ENCODE measurements around the gene TRMT61A.
"Not testable (repeated sequence)": the region's sequence is repeated elsewhere in the genome, so short reads cannot be mapped to it uniquely, and the experiment has no call there.

The TRMT61A gene

DNA sequence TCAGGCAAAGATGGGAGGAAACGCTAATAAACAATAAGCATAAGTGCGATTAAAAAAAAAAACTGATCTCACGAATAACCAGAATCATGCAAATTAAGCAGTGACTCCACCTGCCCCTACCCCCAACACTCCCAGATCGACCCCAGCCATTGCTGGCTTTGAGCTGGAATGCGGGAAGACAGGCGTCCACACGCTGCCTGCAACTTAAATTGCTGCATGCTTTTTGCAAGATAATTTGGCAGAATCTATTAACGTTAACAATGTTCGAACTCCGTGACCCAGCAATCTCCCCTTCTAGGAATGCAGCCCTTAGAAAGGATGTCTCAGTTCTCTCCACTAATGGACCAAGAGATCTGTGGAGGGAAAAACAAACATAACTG is 5.4 kb upstream of the TRMT61A start:
- DNase-seq: no peak

DNA sequence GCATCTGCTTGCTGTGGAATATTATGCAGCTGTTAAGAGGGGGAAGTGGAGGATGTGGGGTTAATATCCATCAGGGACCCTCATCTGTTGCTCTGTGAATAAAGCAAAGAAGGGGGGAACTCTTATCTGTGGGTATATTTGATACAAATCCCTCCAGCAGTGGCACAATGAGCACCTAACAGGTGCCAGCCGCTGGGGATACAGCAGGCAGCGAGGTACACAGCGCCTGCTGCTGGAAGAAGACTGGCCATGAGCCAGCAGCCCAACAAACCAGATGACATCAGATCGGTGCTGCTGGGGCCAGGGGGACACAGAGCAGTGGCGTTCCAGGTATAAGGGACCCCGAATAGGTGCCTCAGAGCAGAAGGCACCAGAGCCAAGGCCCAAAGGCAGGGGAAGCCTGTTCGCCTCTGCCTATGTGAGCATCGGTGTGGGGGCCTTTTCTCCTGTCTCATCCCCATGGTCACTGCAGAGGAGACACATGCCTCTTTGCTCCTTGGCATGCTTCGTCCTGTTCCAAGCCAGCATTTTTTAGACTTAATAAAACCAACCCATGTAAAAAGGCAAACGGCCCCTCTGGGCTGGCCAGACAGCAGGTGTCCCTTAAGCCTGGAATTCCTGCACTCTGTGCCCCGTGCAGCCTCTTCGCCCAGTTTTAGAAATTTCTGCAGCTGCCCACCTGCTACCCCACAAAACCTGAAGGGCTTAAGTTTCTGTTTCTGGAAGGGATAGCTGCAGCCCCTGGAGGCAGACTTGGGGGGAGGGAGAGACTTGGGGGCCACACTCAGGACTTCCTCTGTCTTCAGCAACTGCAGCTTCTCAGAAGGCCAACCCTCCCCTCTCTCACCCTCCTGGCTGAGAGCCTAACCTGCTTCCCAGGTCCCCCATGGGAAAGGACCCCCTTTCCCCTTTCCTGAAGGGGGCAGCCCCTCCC is 4.7 kb upstream of the TRMT61A start:
- no peak for DNase-seq

DNA sequence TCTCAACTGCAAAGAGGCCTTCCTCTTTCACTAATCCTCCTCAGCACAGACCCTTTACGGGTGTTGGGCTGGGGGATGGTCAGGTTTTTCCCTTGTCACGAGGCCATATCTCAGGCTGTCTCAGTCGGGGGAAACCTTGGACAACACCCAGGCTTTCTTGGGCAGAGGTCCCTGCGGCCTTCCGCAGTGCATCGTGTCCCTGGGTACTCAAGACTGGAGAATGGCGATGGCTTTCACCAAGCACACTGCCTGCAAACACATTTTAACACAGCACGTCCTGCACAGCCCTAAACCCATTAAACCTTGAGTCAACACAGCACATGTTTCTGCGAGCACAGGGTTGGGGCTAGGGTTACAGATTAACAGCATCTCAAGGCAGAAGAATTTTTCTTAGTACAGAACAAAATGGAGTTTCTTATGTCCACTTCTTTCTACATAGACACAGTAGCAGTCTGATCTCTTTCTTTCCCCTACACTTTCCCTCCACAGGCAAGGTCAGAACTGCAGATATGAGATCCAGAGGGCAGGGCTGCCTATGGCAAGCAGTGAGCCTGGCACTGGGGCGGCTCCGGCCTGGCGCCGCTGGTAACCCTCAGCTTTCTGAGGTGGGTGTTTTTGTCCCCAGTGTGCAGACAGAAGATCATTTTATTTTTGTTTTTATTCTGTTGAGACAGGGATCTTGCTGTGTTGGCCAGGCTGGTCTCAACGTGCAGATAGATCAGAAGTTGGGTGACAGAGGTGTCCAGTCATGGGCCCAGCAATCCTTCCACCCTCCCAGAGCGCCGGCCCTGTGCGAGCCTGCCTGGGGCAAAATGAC is 3.4 kb upstream of the TRMT61A start:
- DNase-seq: not testable (repeated sequence)

DNA sequence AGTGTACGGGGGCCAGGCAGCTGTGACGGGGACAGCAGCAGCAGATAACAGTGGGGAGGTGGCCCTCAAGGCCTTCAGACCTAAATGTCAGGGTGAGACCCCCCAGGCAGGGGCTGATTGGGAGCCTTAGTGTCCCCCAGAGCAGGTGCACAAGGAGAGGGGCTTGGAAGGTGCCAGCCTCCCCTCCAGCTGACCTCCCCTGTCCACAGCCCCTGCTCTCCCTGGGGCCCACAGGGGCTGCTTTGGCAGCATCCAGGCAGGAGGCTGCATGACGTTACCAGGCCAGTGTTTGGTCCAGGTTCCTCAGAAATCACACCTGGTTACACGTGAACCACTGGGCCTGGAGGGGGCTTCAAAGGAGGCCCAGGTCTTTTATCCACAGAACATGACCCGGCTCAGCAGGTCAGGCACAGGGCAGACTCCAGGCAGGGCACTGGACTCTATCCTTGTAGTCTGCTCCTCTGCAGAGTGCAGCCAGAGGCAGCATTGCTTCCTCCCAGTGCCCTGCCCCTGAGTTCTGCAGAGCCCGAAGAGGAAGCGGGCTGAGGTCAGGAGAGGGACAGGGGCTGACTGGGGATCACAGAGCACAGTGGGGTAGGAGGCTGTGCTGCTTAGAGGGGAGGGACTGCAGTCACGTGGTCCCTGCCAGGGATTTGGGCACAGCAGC is 2.6 kb upstream of the TRMT61A start:
- DNase-seq: no peak

DNA sequence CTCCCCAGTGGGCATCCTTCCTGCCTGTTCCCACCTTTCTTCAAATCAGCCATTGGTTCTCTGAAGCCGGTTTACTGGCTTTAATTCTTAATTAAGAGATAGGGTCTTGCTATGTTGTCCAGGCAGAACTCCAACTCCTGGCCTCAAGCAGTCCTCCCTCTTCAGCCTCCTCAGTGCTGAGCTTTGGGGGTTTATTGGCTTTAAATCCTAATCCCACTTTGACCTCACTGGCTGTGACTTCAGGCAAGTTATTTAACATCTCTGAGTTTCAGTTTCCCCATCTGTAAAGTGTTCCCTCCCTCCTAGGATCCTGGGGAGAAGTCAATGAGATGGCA is 2.1 kb upstream of the TRMT61A start:
- DNase-seq: no peak

DNA sequence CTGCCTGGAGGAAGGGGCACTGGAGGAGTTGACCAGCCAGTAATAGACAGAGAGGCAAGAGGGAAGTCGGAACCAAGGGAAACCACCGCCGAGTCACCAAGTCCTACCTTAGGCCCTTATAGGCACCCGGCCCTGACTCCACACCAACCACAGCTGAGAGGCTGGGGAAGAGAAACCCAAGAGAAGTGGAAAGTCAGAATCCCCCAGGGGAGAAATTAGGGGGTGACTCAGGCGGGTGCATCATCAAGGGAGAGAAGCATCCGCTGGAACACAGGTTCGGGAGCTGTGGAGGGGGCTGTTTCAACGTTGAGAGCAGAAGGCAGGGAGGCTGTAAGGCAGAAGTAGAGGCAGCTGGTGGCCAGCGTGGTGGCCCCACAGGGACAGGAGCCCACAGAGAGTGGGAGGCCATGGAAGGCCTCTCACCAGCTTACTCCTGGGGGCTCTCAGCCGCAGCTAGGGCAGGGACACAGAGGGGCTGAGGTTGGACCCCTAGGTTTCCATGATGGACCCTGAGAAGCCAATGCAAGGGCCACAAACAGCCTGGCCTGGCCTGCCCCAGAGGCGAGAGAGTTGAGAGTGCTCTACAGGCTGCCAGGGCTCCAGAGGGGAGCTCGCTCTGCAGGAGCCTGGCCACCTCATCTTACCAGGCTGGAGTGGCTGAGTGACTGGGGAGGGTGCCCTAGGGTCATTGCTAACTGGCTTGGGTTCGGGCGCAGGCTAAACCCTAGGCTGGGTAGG is 1.4 kb upstream of the TRMT61A start:
- no peak for DNase-seq

DNA sequence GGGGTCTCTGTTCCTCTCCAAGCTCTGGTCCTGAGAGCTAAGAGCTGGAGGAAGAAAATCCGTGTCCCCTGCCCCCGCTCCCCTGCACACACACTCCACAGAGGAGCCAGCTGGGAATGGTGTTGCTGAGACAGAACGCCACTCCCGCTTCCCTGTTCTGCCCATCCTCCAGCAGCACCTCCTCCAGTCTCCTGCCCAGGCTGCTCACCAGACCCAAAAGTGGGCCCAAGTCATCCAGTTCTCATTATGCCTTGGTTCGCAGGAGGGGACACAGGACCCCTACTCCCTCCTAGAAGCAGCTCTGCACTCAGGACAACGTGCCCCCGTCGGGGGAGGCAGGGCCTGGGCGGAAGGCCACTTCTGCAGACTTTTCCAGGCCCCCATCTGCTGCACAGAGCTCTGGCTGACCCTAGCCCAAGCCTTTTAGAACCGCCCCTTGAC is 830 bp upstream of the TRMT61A start:
- no peak for DNase-seq

DNA sequence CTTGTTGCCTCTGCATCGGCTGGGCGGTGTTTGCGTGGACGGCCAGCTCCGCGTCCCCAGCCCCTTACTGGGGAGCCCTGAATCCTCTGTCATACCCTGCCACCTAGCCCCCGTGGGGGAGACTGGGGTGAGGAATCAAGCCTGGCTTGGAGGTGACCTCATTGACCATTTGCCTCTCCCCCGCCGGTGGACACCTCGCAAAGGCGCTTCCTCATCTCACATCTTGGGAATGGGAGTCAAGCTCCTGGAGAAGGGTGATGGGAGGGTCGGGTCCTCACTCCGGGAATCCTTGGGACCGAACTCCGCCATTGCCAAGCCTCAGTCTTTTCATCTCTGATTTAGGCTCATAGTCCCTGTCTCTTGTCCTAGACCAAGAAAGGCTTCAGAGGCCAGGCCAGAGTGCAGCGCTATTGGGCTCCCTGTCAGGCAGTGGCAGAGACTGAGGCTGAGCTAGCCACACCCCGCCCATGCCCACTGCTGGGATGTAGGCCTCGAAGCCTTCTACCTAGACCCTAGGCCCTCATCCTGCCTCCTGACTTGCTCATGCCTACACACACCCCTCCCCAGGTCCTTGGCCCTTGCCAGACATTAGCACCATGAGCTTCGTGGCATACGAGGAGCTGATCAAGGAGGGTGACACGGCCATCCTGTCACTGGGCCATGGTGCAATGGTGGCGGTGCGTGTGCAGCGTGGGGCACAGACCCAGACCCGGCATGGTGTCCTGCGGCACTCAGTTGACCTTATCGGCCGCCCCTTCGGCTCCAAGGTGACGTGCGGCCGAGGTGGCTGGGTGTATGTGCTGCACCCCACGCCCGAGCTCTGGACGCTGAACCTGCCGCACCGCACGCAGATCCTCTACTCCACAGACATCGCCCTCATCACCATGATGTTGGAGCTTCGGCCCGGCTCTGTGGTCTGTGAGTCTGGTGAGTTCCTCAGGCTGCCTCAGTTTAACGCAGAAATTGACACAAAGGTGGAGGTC is 678 bp downstream of the TRMT61A start:
- DNase-seq: no peak

DNA sequence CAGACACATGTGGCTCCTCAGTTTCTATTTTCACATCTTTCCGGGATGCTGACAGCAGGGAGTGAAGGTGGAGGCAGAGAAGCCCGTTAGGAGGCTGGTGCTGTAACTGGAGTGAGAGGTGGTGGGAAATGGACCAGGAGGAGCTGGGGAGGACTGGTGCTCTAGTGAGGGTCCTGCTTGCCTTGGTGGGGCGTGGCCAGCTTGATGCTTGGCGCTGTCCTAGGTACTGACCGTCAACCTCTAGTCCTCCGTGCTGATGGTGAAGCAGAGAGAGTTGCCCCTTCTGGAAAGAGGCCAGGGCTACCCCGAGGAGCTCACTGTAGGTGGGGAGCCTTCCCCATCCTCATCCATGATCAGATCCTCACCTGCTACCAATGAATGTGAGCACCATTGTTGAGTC is 1.4 kb downstream of the TRMT61A start:
- no peak for DNase-seq

DNA sequence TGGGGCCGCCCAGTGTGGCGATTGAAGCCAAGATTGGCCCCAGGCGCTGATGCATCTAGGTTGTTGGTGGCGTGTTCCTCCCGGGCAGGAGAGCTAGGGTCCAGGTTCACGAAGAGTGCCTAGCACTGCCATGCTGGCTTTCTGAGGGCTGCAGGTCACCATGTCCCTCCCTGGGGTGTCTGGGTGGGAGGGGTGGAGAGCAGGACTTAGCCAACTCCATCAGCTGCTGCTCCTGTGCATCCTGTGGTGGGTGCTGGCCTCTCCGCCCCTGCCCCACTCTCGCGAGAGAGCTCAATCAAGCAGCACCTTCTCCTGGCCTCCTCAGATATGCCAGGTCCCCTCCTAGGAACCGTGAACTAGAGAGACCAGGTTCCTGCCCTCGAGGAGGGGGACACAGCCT is 1.8 kb downstream of the TRMT61A start:
- no peak for DNase-seq

DNA sequence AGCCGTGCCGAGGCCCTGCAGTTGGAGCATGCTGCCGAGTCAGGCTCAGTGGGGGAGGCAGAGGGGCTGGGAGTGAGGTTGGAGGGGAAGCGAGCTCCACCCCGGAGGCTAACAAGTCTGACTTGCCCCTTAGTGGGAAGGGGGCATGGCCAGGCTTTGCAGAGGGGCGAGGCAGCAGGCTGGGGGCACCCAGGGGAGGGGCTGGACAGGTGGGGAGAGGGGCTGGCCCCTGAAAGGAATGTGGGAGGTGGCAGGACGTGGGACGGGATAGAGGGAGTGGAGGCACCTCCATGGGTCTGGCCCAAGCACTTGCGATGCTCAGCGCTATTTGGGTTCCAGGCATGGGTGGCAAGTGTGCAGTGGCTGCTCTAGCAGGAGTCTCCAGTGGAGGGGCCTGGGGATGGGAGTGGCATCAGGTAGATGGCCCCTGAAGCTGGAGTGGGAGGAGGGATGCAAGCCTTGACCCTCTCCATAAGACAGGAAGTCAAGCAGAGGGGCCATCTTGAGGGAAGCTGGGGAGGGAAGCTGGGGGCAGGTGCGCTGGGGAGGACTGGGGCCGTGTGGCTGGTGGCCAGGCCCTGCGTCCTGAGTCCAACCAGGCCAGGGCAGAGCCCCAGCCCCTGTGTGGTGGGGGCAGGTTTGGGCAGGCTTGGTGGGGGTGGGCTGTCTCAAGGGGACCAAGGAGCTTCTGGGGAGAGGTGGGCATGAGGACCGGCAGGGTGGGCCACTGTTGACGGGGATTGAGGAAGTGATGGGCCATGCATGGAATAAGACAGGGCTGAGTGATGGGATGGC is 2.6 kb downstream of the TRMT61A start:
- no peak for DNase-seq

DNA sequence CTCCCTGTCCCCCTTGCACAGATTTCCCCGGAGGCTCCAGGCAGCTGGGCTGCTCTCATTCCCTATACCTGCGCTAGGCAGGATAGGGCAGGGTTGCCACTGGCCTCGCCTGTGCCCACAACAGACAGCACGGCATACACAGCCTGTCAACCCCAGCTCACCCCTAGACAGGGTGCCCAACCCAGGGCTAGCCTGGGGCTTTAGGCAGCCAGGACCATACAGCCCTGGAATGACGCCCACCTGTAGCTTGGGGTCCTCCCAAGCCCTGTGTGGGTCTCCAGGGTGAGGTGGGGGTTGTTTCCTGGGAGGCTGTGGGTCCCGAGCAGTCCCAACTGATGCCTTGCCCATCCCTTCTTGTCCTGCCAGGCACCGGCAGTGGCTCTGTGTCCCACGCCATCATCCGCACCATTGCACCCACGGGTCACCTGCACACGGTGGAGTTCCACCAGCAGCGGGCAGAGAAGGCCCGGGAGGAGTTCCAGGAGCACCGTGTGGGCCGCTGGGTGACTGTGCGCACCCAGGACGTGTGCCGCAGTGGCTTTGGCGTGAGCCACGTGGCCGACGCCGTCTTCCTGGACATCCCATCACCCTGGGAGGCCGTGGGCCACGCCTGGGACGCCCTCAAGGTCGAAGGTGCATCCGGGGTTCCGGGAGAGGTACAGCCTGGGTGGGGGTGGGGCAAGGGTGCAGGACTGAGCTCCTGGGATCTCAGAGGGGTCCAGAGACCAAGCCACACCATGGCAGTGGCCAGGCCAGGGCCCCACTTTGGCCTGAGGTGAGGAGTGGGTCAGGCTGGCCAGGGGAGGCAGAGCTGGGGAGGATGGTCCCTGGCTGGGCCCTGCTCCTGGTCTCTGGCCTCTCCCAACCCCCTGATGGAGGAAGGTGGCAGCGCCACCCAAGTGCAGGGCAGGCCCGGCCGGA is 3.5 kb downstream of the TRMT61A start:
- no peak for DNase-seq

DNA sequence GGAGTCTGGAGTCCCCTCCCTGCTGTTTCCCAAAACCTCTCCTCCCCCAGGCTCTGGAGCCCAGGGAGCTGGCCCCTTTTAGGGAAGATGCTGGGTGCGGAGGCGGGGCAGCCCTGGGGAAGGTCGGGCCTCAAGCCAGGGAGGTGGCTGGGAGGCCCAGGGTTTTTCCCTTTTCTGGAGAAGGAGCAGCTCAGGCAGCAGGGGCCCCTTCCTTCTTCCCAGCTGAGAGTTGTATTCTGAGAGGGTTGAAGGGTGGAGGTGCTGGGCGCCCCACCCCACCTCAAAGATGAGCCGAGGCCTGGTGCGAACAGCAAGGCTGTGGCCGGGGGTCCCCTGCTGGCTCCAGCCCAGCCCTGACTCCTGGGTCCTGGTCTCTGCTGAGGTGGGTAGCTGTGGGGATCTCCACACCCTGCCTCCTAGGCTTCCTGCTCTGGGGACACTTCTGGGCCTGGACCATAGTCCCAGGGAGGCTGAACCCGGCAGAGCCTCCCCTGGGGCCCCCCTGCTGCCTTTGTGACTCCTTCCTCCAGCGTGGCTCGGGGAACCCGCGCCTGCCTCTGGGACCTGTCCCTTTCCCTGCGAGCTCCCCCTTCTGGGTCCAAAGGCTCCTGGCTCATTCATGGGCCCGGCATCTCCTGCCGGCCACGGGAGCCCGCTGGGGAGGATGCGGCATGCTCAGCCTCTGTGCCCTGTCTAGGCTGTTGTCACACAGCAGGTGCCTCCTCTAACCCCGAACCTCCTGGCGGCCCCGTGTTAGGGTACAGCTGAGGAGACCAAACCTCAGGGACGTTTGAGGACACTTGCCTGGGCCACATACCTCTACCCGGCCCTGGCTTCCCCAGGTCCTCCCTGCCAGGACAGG is 4.4 kb downstream of the TRMT61A start:
- no peak for DNase-seq

DNA sequence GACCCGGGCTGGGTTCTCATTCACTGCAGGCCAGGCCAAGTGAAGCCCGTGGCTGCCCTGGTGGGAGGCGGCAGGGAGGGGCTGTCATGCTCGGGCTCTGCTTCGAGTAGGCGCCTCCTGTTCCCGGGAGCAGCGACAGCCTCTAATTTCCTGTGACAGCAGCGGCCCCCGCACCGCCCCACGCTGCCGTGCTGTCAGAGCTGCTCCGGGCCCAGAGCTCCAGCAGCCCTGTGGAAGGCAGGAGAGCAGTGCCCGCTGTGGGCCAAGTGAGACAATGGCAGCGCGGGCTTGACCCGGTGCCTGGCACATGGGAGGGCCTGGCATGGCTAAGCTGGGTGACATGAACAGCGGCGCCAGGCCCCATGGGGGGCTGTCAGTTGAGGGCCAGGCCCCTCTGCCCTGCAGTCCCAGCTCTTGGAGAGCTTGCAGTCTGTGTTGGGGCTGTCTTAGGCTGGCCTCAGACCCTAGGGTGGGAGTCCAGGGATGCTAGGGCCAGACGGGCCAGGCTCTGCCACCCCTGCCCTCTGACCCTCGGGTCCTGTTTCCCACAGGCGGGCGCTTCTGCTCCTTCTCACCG is 5.1 kb downstream of the TRMT61A start:
- DNase-seq: no peak

DNA sequence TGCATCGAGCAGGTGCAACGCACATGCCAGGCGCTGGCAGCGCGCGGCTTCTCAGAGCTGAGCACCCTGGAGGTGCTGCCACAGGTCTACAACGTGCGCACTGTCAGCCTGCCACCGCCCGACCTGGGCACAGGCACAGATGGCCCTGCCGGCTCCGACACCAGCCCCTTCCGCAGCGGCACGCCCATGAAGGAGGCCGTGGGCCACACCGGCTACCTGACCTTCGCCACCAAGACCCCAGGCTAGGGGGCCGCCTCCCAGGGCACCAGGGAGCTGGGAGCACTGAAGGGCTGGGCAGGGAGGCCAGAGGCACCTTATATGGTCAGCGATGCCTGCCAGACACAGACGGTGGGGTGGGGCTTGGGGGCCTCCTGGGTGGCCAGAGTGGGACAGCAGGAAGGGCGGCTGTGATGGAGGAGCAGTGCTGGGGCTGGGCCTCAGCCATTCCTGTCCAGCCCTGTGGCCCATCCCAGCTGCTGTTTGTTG is 5.6 kb downstream of the TRMT61A start:
- no peak for DNase-seq

DNA sequence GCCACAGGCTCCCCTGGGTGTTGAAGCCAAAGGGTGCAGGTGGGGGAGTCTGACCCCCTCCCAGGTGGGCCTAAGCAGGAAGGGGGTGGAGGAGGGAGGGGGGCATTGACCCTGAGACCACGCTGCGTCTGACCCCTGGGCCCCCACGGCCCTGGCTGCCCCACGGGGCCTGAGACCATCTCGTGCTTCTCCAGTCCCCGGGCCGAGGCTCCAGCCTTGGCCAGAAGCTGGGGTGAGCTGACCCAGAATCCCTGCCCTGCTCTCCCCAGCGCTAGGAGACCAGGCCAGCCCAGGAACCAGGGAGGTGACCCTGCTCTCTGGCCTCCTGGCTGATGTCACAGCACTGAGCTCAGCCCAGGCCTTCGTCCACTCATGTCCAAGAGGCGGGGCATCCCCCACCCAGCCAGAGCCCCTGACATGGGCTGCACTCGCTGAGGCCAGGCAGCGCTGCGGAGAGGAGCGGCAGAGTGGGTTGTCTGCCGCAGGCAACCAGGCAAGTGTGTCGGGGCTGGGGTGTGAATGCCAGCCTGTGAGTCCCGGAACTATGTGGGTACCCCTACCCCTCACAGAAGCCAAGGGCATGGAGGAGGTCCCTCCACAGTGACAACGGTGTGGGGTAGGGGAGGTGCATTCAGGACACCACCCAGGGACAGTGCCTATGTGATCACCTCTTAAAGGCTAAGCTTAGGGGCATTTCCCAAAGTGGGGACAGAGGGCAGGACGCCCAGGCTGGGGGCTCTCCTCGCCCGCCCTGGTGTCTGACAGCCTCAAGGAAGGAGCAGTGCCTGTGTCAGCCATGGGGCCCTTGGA is 6.3 kb downstream of the TRMT61A start:
- DNase-seq: no peak
